ENCODE measurements around the gene GJB6.

- TF ChIP-seq, protein P1, sequence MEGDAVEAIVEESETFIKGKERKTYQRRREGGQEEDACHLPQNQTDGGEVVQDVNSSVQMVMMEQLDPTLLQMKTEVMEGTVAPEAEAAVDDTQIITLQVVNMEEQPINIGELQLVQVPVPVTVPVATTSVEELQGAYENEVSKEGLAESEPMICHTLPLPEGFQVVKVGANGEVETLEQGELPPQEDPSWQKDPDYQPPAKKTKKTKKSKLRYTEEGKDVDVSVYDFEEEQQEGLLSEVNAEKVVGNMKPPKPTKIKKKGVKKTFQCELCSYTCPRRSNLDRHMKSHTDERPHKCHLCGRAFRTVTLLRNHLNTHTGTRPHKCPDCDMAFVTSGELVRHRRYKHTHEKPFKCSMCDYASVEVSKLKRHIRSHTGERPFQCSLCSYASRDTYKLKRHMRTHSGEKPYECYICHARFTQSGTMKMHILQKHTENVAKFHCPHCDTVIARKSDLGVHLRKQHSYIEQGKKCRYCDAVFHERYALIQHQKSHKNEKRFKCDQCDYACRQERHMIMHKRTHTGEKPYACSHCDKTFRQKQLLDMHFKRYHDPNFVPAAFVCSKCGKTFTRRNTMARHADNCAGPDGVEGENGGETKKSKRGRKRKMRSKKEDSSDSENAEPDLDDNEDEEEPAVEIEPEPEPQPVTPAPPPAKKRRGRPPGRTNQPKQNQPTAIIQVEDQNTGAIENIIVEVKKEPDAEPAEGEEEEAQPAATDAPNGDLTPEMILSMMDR (IDR thresholded peaks at IDR 0.05), result no peak
- TF ChIP-seq POLR2A (IDR thresholded peaks at IDR 0.05) (no peak), EP300 (IDR thresholded peaks at IDR 0.05) (no peak)
Measured at GRCh38 chr13:20206698-20207235, 25.4 kb downstream of the GJB6 start.

Data from tibial nerve (tissue), 4 donors.